GM15510 (cell line): ENCODE results near the gene KRTAP2-2.
"Not testable (repeated sequence)": the region's sequence is repeated elsewhere in the genome, so short reads cannot be mapped to it uniquely, and the experiment has no call there.

Source experiments
- POLR2A ChIP-seq: IDR thresholded peaks from 3 replicates; pipeline ENCODE4 v1.6.1; 2011; ENCODE audit warnings: borderline replicate concordance; ENCODE audit not compliant: insufficient read length; ENCODE audit errors: extremely low read depth

KRTAP2-2 gene

DNA sequence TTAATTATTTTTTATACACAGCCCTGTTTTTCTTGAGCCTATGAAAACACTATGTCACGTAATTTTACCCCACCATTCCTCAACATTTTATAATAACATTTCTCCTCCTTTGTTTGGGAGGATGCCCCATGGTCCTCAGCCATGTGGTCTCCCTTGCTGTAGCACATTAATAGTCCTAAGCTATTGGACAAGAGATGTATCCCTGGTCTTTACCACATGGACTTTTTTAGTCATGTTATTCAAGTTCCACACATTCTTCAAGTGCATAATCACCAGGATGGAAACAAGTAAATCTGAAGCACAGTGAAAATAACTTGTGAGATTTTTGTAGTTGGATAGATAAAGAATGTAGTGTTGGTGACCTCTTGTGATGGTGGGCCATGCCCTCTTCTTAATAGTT is 6.9 kb upstream of the KRTAP2-2 start:
- TF ChIP-seq POLR2A: no peak

GRCh38 chr17:41060052-41060604 is 5.1 kb upstream of the KRTAP2-2 start, which contains the start of gene KRTAP2-3:
KRTAP2-3 (minus strand) TSS chr17:41060114; CDS start chr17:41060050, 64 bp downstream.
- TF ChIP-seq POLR2A: no peak

DNA sequence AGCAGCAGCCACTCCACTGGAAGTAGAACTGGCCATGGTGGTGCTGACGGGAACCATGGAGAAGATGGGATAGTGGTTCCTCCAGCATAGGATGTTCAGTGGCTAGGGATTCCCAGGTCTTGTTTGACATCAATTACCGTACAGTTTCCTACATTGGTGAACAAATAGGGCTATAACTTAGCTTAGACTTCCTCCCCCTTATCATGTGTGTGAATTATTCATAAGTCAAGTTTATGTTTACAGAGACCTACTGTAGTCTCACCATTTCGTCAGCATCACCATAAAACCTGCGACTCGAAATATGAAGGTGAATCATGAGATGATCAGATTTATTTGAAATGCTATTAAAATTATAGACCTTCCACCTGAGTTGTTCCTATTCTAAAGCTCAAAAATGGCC is 3.7 kb upstream of the KRTAP2-2 start:
- TF ChIP-seq POLR2A: no peak

DNA sequence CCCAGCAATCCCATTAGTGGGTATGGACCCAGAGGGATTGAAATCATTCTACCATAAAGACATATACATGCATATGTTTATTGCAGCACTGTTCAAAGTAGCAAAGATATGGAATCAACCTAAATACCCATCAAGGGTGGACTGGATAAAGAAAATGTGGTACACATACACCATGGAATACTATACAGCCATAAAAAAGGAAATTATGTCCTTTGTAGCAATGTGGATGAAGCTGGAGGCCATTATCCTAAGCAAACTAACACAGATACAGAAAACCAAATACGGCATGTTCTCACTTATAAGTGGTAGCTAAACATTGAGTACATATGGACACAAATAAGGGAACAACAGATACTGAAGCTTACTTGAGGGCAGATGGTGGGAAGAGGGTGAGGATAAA is 2.5 kb upstream of the KRTAP2-2 start:
- TF ChIP-seq POLR2A: no peak

- no peak for TF ChIP-seq POLR2A
Observed at GRCh38 chr17:41054025-41054424, 1.0 kb downstream of the KRTAP2-2 start.

DNA sequence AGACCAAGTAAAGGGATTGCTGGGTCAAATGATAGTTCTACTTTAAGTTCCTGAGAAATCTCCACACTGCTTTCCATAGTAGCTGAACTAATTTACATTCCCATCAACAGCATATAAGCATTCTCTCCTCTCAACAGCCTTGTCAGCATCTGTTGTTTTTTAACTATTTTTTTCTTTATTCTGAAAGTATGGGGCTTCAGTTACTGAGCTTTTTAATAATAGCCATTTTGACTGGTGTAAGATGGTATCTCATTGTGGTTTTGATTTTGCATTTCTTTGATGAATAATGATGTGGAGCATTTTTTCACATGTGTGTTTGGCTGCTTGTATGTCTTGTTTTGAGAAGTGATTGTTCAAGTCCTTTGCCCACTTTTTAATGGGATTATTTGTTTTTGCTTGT is 2.5 kb downstream of the KRTAP2-2 start:
- no peak for TF ChIP-seq POLR2A

DNA sequence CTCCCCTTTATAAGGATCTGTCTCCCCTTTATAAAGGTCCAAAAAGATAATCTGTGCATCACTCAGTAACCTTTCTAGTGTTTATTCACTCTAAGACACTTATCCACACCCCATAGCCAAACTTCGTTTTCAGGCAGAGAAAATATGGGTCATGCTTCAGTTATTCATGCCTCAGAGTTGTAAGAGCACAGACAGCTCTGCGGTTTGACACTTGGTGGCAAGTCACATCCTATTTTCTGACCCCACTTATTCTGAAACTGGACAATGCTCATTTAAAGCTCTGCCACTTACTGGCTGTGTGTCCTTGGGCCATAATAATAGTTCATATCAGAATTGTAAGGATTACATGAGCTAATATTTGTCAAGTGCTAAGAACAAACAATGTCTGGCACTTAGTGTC is 5.9 kb downstream of the KRTAP2-2 start:
- no peak for TF ChIP-seq POLR2A

DNA sequence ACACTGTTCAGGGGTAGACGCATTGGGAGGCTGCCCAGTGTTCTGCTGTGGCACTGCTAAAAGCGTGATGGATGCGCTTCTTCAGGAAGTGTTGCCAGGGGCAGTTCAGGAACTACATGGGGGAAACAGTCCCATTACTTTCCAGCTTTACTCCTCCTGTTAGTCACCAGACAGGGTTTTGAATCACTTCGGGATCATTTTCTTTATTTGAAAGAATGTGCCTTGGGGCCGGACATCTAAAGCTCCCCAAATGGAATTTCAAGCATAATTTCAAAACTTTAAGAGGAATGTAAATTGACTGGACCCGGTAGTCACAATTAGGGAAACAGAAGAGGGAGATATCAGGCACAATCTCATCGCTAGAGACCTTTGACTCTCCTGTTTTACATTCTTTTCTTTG is 6.6 kb downstream of the KRTAP2-2 start:
- TF ChIP-seq POLR2A: no peak

GRCh38 chr17:41046735-41047465 is 8.1 kb downstream of the KRTAP2-2 start, which contains the start of gene KRTAP2-1:
KRTAP2-1 (minus strand) TSS chr17:41047316; CDS start chr17:41047267, 49 bp downstream.
- TF ChIP-seq POLR2A: not testable (repeated sequence)

GRCh38 chr17:41042953-41043352 is 12.1 kb downstream of the KRTAP2-2 start:
- no peak for TF ChIP-seq POLR2A

GRCh38 chr17:41040783-41041571 is 14.1 kb downstream of the KRTAP2-2 start, which contains the start of gene KRTAP1-1:
KRTAP1-1 (minus strand) TSS chr17:41041450; CDS start chr17:41041397, 53 bp downstream.
- not testable (repeated sequence) for TF ChIP-seq POLR2A

- no peak for TF ChIP-seq POLR2A
Observed at GRCh38 chr17:41037853-41038350, 17.1 kb downstream of the KRTAP2-2 start.

- not testable (repeated sequence) for TF ChIP-seq POLR2A
Observed at GRCh38 chr17:41034346-41034935, 20.6 kb downstream of the KRTAP2-2 start, which contains the start of gene KRTAP1-3. KRTAP1-3 (minus strand) TSS chr17:41034874; CDS start chr17:41034821, 53 bp downstream.

DNA sequence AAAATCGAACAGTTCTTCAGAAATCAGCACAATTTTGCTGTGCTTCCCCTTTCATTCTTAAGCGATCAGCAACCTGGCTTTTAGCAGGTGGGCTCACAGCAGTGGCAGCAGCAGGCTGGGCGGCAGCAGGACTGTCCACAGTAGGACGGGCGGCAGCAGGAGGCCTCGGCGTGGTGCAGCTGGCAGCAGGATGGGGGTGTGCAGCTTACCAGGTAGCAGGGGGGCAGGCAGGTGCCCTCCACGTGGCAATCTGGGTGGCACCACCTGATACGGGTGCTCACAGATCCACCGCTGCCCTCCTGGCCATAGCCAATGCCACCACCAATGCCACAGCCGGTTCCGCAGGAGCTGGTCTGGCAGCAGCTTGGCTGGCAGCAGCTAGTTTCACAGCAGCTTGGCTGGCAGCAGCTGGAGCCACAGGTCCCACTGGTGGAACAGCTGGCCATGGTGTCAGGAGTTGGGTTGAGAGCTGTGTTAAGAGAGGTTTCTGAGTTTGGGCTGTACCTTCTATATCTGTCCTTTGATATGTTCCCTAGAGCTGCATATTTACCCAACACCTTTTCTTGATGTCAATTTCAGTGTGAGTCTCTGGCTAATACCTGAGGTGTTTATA is 25.3 kb downstream of the KRTAP2-2 start, which contains the start of gene KRTAP1-4:
Gene KRTAP1-4, minus strand, starts transcription at position 563 of the 613 bp plus-strand sequence. Its CDS starts 117 bp downstream, at position 446.
- no peak for TF ChIP-seq POLR2A
